HG03439 (cell line): ENCODE results near the gene MRPL51.
A peak's percentile ranks its signal among the peaks of the same experiment; 100 is the strongest.
"Not testable (repeated sequence)": the region's sequence is repeated elsewhere in the genome, so short reads cannot be mapped to it uniquely, and the experiment has no call there.

ENCODE experiments used
- ATAC-seq: cut with Tn5 transposase; IDR thresholded peaks from one replicate; pipeline ENCODE4 v1.9.1; 2021; ENCODE audit warnings: mild to moderate bottlenecking, moderate library complexity; ENCODE audit not compliant: unreplicated experiment

Gene MRPL51

GRCh38 chr12:6489449-6489848 lies 3.6 kb downstream of the MRPL51 start:
- no peak for ATAC-seq

- no peak for ATAC-seq
Measured at GRCh38 chr12:6488240-6488639, 4.8 kb downstream of the MRPL51 start.

DNA sequence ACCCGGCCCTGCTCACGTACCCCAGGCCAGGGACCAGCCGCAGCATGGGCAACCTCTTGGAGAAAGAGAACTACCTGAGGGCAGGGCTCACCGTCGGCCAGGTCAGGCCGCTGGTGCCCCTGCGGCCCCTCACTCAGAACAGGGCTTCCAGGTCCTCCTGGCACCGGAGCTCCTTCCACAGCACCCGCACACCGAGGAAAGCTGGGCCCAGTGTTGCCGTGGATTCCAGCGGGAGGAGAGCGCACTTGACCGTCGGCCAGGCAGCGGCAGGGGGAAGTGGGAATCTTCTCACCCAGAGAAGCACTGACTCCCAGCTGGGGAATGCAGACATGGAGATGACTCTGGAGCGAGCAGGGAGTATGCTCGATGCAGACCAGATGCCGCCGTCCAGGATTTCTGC lies 14.6 kb downstream of the MRPL51 start:
- ATAC-seq = no peak

DNA sequence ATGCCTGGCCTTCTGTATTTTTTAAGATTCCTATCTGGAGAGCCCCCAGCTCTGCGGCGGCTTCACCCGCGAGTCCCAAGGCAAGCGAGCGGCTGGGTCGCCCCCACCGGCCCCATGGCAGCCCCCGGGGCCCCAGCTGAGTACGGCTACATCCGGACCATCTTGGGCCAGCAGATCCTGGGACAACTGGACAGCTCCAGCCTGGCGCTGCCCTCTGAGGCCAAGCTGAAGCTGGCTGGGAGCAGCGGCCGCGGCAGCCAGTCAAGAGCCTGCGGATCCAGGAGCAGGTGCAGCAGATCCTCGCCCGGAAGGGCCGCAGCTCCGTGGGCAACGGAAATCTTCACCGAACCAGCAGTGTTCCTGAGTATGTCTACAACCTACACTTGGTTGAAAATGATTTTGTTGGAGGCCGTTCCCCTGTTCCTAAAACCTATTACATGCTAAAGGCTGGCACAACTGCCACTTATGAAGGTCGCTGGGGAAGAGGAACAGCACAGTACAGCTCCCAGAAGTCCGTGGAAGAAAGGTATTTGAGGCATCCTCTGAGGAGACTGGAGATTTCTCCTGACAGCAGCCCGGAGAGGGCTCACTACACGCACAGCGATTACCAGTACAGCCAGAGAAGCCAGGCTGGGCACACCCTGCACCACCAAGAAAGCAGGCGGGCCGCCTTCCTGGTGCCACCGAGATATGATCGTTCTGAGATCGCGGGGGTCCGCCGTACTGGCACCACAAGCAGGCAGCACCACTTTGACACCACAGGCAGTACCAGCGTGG lies 15.3 kb downstream of the MRPL51 start:
- ATAC-seq = not testable (repeated sequence)

GRCh38 chr12:6476489-6476888 lies 16.6 kb downstream of the MRPL51 start:
- no peak for ATAC-seq

DNA sequence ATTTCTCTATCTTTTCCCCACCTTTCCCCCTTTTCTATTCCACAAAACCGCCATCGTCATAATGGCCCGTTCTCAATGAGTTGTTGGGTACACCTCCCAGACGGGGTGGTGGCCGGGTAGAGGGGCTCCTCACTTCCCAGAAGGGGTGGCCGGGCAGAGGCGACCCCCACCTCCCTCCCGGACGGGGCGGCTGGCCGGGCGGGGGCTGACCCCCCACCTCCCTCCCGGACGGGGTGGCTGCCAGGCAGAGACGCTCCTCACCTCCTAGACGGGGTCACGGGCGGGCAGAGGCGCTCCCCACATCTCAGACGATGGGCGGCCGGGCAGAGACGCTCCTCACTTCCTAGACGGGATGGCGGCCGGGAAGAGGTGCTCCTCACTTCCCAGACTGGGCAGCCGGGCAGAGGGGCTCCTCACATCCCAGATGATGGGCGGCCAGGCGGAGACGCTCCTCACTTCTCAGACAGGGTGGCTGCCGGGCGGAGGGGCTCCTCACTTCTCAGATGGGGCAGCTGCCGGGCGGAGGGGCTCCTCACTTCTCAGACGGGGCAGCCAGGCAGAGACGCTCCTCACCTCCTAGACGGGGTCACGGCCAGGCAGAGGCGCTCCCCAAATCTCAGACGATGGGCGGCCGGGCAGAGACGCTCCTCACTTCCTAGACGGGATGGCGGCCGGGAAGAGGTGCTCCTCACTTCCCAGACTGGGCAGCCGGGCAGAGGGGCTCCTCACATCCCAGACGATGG lies 17.7 kb downstream of the MRPL51 start:
- ATAC-seq = not testable (repeated sequence)

DNA sequence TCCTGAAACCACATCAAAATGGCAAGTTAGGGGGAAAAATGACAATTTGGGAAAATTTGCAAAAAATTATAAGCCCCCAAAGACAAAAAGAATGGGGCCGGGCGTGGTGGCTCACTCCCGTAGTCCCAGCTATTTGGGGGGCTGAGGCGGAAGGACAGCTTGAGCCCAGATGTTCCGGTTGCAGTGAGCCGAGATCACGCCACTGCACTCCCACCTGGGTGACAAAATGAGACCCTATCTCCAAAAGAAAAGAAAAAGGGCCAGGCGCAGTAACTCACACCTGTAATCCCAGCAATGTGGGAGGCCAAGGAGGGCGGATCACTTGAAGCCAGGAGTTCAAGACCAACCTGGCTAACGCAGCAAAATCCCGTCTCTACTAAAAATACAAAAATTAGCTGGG lies 20.6 kb downstream of the MRPL51 start:
- ATAC-seq = no peak

DNA sequence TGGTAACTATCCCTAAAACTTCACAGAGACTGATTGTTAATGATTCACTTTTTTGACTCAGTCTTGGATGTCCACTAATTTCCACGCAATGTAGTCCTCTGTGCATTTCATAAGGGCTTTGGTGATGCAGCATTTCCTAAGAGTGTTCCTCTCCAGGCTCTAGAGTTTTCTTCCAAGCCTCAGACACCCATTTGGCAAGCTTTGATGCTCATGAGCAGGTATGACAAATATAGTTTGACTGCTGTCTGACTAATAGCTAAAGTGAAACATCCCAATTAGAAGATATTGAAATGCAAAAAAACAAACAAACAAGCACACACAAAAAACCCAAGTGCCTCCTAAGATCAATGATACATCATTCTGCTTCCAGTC lies 21.1 kb downstream of the MRPL51 start:
- ATAC-seq = no peak

- peak; percentile 92 for ATAC-seq
Measured at GRCh38 chr12:6470375-6471163, 22.5 kb downstream of the MRPL51 start, which contains the start of gene VAMP1. VAMP1 (minus strand) TSS chr12:6470677; CDS start chr12:6470531, 146 bp downstream.

DNA sequence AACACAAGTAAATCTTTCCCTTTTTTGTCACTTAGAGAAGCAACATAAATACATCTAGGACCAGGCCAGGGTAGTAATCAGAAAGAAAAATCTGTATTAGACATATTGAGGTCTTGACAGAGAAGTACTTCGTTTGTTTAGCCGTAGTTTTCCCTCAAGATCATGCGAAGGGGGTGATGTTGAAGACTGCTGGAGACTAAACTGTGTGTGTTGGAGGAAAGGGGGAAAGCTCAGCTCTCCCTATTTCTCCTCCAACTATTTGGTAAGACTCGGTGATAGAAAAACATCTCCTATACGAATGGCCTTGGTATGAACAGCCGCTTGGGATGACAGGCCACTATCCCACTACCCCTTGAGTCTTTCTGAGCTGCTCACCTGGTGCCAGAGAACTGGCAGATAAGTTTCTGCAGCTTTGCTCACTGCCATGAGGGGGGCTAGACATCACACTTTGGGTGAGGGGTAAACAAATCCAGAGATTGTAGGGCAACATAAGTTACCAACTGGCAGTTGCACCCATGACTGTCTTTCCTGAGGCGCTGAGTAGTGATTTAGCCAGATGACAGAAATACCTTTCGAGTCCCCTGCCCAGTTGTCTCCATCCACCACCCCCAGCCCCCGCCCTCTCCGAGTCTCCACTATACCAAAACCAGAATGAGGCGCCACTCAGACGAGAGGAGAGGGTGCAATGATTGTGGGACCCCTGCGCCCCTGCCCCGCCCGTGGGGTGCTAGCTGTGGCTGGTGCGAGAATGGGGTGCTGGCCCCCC lies 23.3 kb downstream of the MRPL51 start:
- ATAC-seq = no peak

GRCh38 chr12:6469092-6469491 lies 24.0 kb downstream of the MRPL51 start:
- ATAC-seq = no peak

- ATAC-seq = no peak
Measured at GRCh38 chr12:6468283-6468575, 24.8 kb downstream of the MRPL51 start.

DNA sequence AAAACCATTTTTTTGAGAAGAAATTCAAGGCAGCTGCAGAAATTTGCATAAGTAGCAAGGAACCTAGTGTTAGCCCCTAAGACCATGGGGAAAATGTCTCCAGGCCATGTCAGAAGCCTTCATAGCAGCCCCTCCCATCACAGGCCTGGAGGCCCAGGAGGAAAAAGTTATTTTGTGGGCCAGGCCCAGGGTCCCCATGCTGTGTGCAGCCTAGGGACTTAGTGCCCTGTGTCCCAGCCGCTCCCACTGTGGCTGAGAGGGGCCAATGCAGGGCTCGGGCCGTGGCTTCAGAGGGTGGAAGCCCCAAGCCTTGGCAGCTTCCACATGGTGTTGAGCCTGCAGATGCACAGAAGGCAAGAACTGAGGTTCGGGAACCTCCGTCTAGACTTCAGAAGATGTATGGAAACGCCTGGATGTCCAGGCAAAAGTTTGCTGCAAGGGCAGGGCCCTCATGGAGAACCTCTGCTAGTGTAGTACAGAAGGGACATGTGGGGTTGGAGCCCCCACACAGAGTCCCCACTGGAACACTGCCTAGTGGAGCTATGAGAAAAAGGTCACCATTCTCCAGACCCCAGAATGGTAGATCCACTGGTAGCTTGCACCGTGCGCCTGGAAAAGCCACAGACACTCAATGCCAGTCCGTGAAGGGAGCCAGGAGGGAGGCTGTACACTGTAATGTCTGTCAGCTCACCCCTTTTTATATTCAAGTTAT lies 25.3 kb downstream of the MRPL51 start:
- not testable (repeated sequence) for ATAC-seq

DNA sequence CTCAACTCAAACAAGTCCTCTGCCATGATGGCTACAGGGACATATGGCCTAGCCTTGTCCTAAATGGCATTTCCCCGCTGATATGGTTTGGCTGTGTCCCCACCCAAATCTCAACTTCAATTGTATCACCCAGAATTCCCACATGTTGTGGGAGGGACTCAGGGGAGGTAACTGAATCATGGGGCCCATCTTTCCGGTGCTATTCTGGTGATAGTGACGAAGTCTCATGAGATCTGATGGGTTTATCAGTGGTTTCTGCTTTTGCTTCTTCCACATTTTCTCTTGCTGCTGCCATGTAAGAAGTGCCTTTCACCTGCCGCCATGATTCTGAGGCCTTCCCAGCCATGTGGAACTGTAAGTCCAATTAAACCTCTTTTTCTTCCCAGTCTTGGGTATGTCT lies 26.3 kb downstream of the MRPL51 start:
- ATAC-seq = not testable (repeated sequence)

DNA sequence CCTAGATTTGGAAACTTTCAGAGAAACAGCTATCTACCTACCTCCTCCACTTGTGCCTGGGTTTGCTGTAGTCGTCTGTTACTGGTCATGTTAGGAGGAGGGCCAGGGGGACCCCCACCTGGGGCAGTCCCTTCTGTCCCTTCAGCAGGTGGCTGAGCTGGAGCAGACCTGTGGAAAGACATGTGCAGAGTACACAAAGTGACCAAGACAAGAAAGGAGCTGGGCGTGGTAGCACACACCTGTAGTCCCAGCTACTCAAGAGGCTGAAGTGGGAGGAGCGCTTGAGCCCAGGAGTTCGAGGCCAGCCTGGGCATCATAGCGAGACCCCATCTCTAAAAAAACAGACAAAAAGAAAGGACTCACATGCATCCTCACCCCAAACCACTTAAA lies 26.9 kb downstream of the MRPL51 start:
- no peak for ATAC-seq

DNA sequence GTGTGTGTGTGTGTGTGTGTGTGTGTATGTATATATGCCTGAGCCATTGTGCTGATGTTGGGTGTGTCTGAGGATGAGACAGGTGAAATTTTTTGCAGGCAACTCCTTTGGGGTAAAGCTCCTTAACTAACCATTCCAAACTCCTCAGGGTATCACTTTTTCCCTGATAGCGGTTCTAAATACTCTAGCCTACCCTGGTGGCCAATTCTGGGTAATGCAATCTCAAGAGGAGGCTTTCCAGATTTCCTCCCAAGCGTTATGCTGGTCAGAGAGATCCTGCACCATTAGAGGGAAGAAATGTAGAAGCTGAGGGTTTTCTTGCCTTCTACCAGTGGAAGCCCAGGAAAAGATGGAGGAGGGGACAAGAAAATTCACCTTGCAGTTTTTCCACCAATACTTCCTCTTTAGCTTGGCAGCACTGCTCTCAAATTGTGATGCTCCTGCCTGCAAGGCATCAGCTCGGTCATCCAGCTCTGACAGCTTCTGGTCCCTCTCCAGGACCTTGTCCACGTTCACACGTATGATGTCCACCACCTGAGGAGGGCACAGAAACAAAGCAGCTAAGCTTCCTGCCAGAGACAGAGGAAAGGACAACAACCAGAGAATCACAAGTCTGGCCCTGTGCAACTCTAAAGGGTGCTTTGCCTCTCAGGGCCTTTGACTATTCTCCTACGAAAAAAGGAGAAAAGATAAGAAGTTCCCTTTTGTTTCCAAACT lies 27.4 kb downstream of the MRPL51 start:
- ATAC-seq = no peak

DNA sequence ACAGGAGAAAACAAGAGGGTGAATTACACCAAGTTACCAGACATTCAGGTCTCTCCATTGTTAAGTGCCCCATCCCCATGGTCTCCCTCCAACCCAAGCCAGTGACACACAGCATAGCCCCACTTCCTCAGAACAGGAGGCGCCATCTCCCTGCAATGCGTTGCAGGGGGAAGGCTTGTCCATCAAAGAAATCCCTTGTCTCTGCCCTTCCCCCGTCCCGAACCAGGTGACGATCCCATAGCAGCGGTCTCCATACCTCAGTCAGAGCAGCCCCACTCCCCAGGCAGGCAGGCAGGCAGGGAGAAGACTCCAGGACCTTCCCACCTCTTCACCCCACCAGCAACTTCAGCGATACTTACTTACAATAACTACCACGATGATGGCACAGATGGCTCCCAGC lies 28.5 kb downstream of the MRPL51 start:
- ATAC-seq = no peak

DNA sequence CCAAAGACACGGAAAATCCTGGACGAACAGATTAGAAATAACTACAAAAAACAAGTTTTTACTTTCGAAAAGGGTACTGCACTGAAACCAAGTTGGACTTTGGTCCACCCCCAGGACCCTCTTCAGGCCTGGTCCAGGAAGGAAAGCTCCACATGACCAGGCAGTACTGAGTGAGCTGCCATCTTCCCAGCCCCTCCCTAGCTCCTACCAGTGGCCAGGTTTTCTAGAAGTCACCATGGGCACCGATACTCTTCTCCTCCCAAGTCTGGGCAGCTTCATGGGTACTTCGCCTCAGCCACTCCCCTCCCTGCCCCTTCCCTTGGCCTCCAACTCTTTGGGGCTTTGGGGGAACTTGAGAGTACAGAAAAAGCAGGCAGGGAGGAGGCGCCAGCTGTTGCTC lies 29.2 kb downstream of the MRPL51 start:
- ATAC-seq = no peak

GRCh38 chr12:6463216-6463615 lies 29.8 kb downstream of the MRPL51 start:
- no peak for ATAC-seq
